Fibroblast of lung (primary cell): ENCODE results near the gene CCDC180. TPM values are rescaled to one million over a fixed set of nuclear protein-coding genes. Genes with fewer than 3 reads are reported as not detected.

Experiments used
- DNase-seq, 2 donors: peaks; one replicate each; pipeline versions ENCODE4 v3.0.0 to v3.0.0-alpha.2; 2010; ENCODE audit warnings: low read depth in 2 of 2
- H2AFZ ChIP-seq: 2 replicates; pipeline ENCODE4 v1.5.1; 2012; ENCODE audit warnings: low read length, control low read depth, inconsistent platforms
- H3K27ac ChIP-seq: 2 replicates; pipeline ENCODE4 v1.5.1; 2011; ENCODE audit warnings: low read length, control low read depth; ENCODE audit not compliant: insufficient read depth
- H3K27me3 ChIP-seq: 2 replicates; pipeline ENCODE4 v1.5.1; 2011; ENCODE audit warnings: mild to moderate bottlenecking, low read length; ENCODE audit not compliant: control insufficient read depth, insufficient read depth
- H3K36me3 ChIP-seq: 2 replicates; pipeline ENCODE4 v1.5.1; 2011; ENCODE audit warnings: low read length; ENCODE audit not compliant: control insufficient read depth, insufficient read depth
- H3K4me1 ChIP-seq: 2 replicates; pipeline ENCODE4 v1.5.1; 2011; ENCODE audit warnings: low read length; ENCODE audit not compliant: control insufficient read depth, insufficient read depth; ENCODE audit errors: extremely low read depth
- H3K4me2 ChIP-seq: 2 replicates; pipeline ENCODE4 v1.5.1; 2011; ENCODE audit warnings: low read length, control low read depth; ENCODE audit not compliant: insufficient read depth; ENCODE audit errors: extremely low read depth
- H3K4me3 ChIP-seq, 4 experiments: fragments of 200-600 bp in 1 of 4; sonication (generic) in 1 of 4; replicated peaks in 1 of 4; 2 replicates each; pipeline ENCODE4 v1.5.1; 2011 to 2016; ENCODE audit warnings: low read length in 4 of 4, low read depth in 3 of 4, mild to moderate bottlenecking in 3 of 4, control low read depth in 2 of 4, inconsistent platforms in 1 of 4, mixed read lengths in 1 of 4; ENCODE audit not compliant: insufficient read depth in 1 of 4; ENCODE audit errors: control extremely low read depth in 1 of 4
- H3K79me2 ChIP-seq: 2 replicates; pipeline ENCODE4 v1.5.1; 2012; ENCODE audit warnings: mild to moderate bottlenecking, low read length, inconsistent platforms; ENCODE audit not compliant: control insufficient read depth, insufficient read depth
- H3K9ac ChIP-seq: 2 replicates; pipeline ENCODE4 v1.5.1; 2011; ENCODE audit warnings: mild to moderate bottlenecking, low read length, control low read depth; ENCODE audit not compliant: insufficient read depth
- H3K9me3 ChIP-seq: 2 replicates; pipeline ENCODE4 v1.5.1; 2012; ENCODE audit warnings: low read depth, low read length; ENCODE audit not compliant: control insufficient read depth, insufficient read depth
- H4K20me1 ChIP-seq: 2 replicates; pipeline ENCODE4 v1.5.1; 2011; ENCODE audit warnings: low read length; ENCODE audit not compliant: control insufficient read depth, insufficient read depth; ENCODE audit errors: extremely low read depth
- CTCF ChIP-seq, 2 donors: IDR thresholded peaks in 1 of 2; conservative IDR thresholded peaks in 1 of 2; 1 replicate in 1 of 2; 2 replicates in 1 of 2; pipeline ENCODE4 v1.5.1; 2011 to 2012; ENCODE audit warnings: low read length in 2 of 2, control low read depth in 1 of 2, inconsistent platforms in 1 of 2, low read depth in 1 of 2, mild to moderate bottlenecking in 1 of 2
- EZH2 ChIP-seq: IDR thresholded peaks from 2 replicates; pipeline ENCODE4 v1.5.1; 2012; ENCODE audit warnings: low read length, control low read depth, mild to moderate bottlenecking; ENCODE audit errors: missing control alignments
- polyA plus RNA-seq, 2 donors: library from polyadenylated mRNA; depleted of rRNA in 1 of 2; stranded (reverse) in 1 of 2; unstranded in 1 of 2; fragments of >200 nt; gene quantifications; 2 replicates each; pipeline ENCODE4 v1.2.1, GENCODE V29; 2011 to 2012; ENCODE audit warnings: missing spikeins in 1 of 2
- total RNA-seq: library from RNA; depleted of rRNA; stranded (reverse); fragments of >200 nt; gene quantifications from 2 replicates; pipeline ENCODE4 v1.2.1, GENCODE V29; 2014

The CCDC180 gene
- total and polyA plus RNA-seq, 2 donors (not counting 1 experiment from before 2014, with no cell fraction given), result 0.73 to 2.5 TPM

GRCh38 chr9:97292200-97292599 is 15.3 kb upstream of the CCDC180 start:
- Histone ChIP-seq H4K20me1 (no peaks in the 10 kb centered on the region), H3K27me3 (no peaks in the 10 kb centered on the region), H3K4me2 (no peak overlapping the region), H3K4me1 (no peaks in the 10 kb centered on the region), H3K9me3 (no peaks in the 10 kb centered on the region), H2AFZ (no peak overlapping the region), H3K4me3 (no peak overlapping the region), H3K79me2 (no peaks in the 10 kb centered on the region), H3K9ac (no peak overlapping the region), H3K27ac (no peak overlapping the region), H3K36me3 (no peaks in the 10 kb centered on the region)
- DNase-seq, result no peak
- no peak for TF ChIP-seq CTCF (conservative IDR thresholded peaks at IDR 0.05 in 1 of 2, IDR thresholded peaks at IDR 0.05 in 1 of 2; ENCODE audit: low read depth in 1 of 2, low read length in 2 of 2)
- no peak for TF ChIP-seq EZH2

GRCh38 chr9:97293207-97293721 is 14.2 kb upstream of the CCDC180 start:
- Histone ChIP-seq H3K36me3 (no peaks in the 10 kb centered on the region), H3K4me1 (no peaks in the 10 kb centered on the region), H3K9ac (no peak overlapping the region), H3K27ac (no peak overlapping the region), H3K79me2 (no peaks in the 10 kb centered on the region), H3K27me3 (no peaks in the 10 kb centered on the region), H3K9me3 (no peaks in the 10 kb centered on the region), H2AFZ (no peak overlapping the region), H4K20me1 (no peaks in the 10 kb centered on the region), H3K4me2 (no peak overlapping the region), H3K4me3 (no peak overlapping the region)
- TF ChIP-seq CTCF (conservative IDR thresholded peaks at IDR 0.05 in 1 of 2, IDR thresholded peaks at IDR 0.05 in 1 of 2; ENCODE audit: low read depth in 1 of 2, low read length in 2 of 2) (no peak), EZH2 (no peak)
- peak; percentile 25 to 39 for DNase-seq

GRCh38 chr9:97293818-97294217 is 13.6 kb upstream of the CCDC180 start:
- no peak overlapping the region for H3K4me3 ChIP-seq
- no peak overlapping the region for H3K9ac ChIP-seq
- no peak for DNase-seq
- no peak overlapping the region for H3K27ac ChIP-seq
- no peaks in the 10 kb centered on the region for H4K20me1 ChIP-seq
- H3K4me1 ChIP-seq, result no peaks in the 10 kb centered on the region
- H3K36me3 ChIP-seq, result no peaks in the 10 kb centered on the region
- no peaks in the 10 kb centered on the region for H3K9me3 ChIP-seq
- H3K27me3 ChIP-seq, result no peaks in the 10 kb centered on the region
- TF ChIP-seq EZH2 (no peak), CTCF (conservative IDR thresholded peaks at IDR 0.05 in 1 of 2, IDR thresholded peaks at IDR 0.05 in 1 of 2; ENCODE audit: low read depth in 1 of 2, low read length in 2 of 2) (no peak)
- H3K4me2 ChIP-seq, result no peak overlapping the region
- no peaks in the 10 kb centered on the region for H3K79me2 ChIP-seq
- H2AFZ ChIP-seq, result no peak overlapping the region
